HG03280 (cell line): ENCODE results near the gene COQ5.
A peak's percentile ranks its signal among the peaks of the same experiment; 100 is the strongest.

Experiments used
- ATAC-seq: cut with Tn5 transposase; IDR thresholded peaks from one replicate; pipeline ENCODE4 v1.9.1; 2021; ENCODE audit warnings: mild to moderate bottlenecking, moderate library complexity; ENCODE audit not compliant: unreplicated experiment

Gene COQ5

GRCh38 chr12:120485961-120486881 lies 42.7 kb downstream of the COQ5 start:
- no peak for ATAC-seq

GRCh38 chr12:120483621-120484020 lies 45.3 kb downstream of the COQ5 start:
- ATAC-seq, result no peak

GRCh38 chr12:120481022-120481767 lies 47.8 kb downstream of the COQ5 start:
- ATAC-seq, result no peak

GRCh38 chr12:120480211-120480610 lies 48.7 kb downstream of the COQ5 start:
- no peak for ATAC-seq

- ATAC-seq, result no peak
These were observed 49.5 kb downstream of the COQ5 start for GRCh38 chr12:120479458-120479857.

GRCh38 chr12:120475643-120476042 lies 53.3 kb downstream of the COQ5 start:
- ATAC-seq, result no peak

GRCh38 chr12:120474616-120474960 lies 54.4 kb downstream of the COQ5 start:
- no peak for ATAC-seq

- ATAC-seq, result no peak
These were observed 54.9 kb downstream of the COQ5 start for GRCh38 chr12:120473807-120474615.

- ATAC-seq, result no peak
These were observed 56.4 kb downstream of the COQ5 start for GRCh38 chr12:120472521-120472920.

GRCh38 chr12:120470150-120470784 lies 58.7 kb downstream of the COQ5 start:
- ATAC-seq, result peak; percentile 10

- peak; percentile 92 for ATAC-seq
These were observed 59.4 kb downstream of the COQ5 start, which contains the start of gene SRSF9 for GRCh38 chr12:120469450-120470149. TSS of gene SRSF9 (minus strand) at chr12:120469748. CDS start at chr12:120469609, 139 bp downstream.

GRCh38 chr12:120468821-120469449 lies 60.0 kb downstream of the COQ5 start:
- peak; percentile 25 for ATAC-seq

- no peak for ATAC-seq
These were observed 60.6 kb downstream of the COQ5 start for GRCh38 chr12:120468325-120468820.

- ATAC-seq, result no peak
These were observed 61.5 kb downstream of the COQ5 start for GRCh38 chr12:120467439-120467838.

GRCh38 chr12:120466560-120467315 lies 62.2 kb downstream of the COQ5 start:
- ATAC-seq, result no peak

GRCh38 chr12:120465756-120466155 lies 63.2 kb downstream of the COQ5 start:
- ATAC-seq, result no peak

GRCh38 chr12:120463712-120464111 lies 65.2 kb downstream of the COQ5 start:
- no peak for ATAC-seq

- ATAC-seq, result no peak
These were observed 66.8 kb downstream of the COQ5 start for GRCh38 chr12:120462099-120462640.
